B cell (primary cell): Measurements from ENCODE around the gene MGAT1. TPM values are rescaled to one million over a fixed set of nuclear protein-coding genes. Genes with fewer than 3 reads are reported as not detected.

Experiments used
- ATAC-seq: fragments of 200-7000 bp; cut with Tn5 transposase; one replicate; pipeline ENCODE4 v1.10.0; 2021; ENCODE audit warnings: low read depth, mild to moderate bottlenecking, moderate number of reproducible peaks, moderate library complexity
- CTCF ChIA-PET: fragments of 350-600 bp; sonication (Branson Sonifier 250); formaldehyde crosslinking; loops from one replicate; lab custom pipeline; 2021; ENCODE audit warnings: antibody characterized with exemption, inconsistent platforms; lab: Charles Lee
- POLR2A ChIA-PET: fragments of 350-600 bp; sonication (Branson Sonifier 250); formaldehyde crosslinking; loops from one replicate; lab custom pipeline; 2021; ENCODE audit warnings: antibody characterized with exemption; lab: Charles Lee
- DNase-seq: peaks from one replicate; pipeline ENCODE4 v3.0.0; 2013
- H2AFZ ChIP-seq: 2 replicates; pipeline ENCODE4 v1.6.1; 2012; ENCODE audit warnings: mild to moderate bottlenecking, low read depth, low read length; ENCODE audit not compliant: insufficient read depth, poor library complexity, severe bottlenecking
- H3K27ac ChIP-seq, 2 donors: 1 replicate in 1 of 2; 2 replicates in 1 of 2; pipeline ENCODE4 v1.5.1; 2012 to 2013; ENCODE audit warnings: low read length in 2 of 2, mild to moderate bottlenecking in 2 of 2, moderate library complexity in 1 of 2
- H3K27me3 ChIP-seq, 4 experiments: fragments of 200-600 bp in 1 of 4; sonication (generic) in 1 of 4; replicated peaks in 1 of 4; 1 replicate in 2 of 4; 2 replicates in 2 of 4; pipeline versions ENCODE4 v1.6.1 to v1.7.0; 2013 to 2016; ENCODE audit warnings: low read length in 3 of 4, mild to moderate bottlenecking in 2 of 4, mixed read lengths in 1 of 4, moderate library complexity in 1 of 4; ENCODE audit not compliant: insufficient read depth in 4 of 4, control insufficient read depth in 3 of 4; ENCODE audit errors: control extremely low read depth in 1 of 4
- H3K36me3 ChIP-seq, 2 experiments: replicated peaks in 1 of 2; 1 replicate in 1 of 2; 2 replicates in 1 of 2; pipeline versions ENCODE4 v1.6.1 to v1.7.1; 2013; ENCODE audit warnings: low read length in 1 of 2; ENCODE audit not compliant: insufficient read depth in 2 of 2, control insufficient read depth in 1 of 2; ENCODE audit errors: control extremely low read depth in 1 of 2, extremely low read depth in 1 of 2
- H3K4me1 ChIP-seq, 2 donors: fragments of 200-600 bp in 1 of 2; sonication (generic) in 1 of 2; 1 replicate in 1 of 2; 2 replicates in 1 of 2; pipeline versions ENCODE4 v1.5.1 to v1.6.1; 2013 to 2017; ENCODE audit warnings: low read length in 2 of 2; ENCODE audit not compliant: control insufficient read depth in 2 of 2, insufficient read depth in 2 of 2
- H3K4me2 ChIP-seq: replicated peaks from 2 replicates; pipeline ENCODE3; 2012; ENCODE audit warnings: mild to moderate bottlenecking, low read depth, low read length; ENCODE audit not compliant: poor library complexity, severe bottlenecking
- H3K4me3 ChIP-seq, 5 experiments: fragments of 200-600 bp in 1 of 5; sonication (generic) in 1 of 5; 1 replicate in 3 of 5; 2 replicates in 2 of 5; pipeline versions ENCODE4 v1.5.1 to v1.7.0; 2011 to 2016; ENCODE audit warnings: low read length in 4 of 5, mild to moderate bottlenecking in 4 of 5, low read depth in 2 of 5, control low read depth in 1 of 5, moderate library complexity in 1 of 5; ENCODE audit not compliant: insufficient read depth in 1 of 5; ENCODE audit errors: control extremely low read depth in 1 of 5, extremely low read depth in 1 of 5
- H3K79me2 ChIP-seq: fragments of 200-600 bp; sonication (generic); one replicate; pipeline ENCODE4 v1.6.0; 2016; ENCODE audit warnings: low read length; ENCODE audit not compliant: control insufficient read depth, insufficient read depth
- H3K9ac ChIP-seq: fragments of 200-600 bp; sonication (generic); 2 replicates; pipeline ENCODE4 v1.6.1; 2017; ENCODE audit warnings: mild to moderate bottlenecking, low read length, moderate library complexity
- H3K9me3 ChIP-seq, 3 donors: one replicate each; pipeline versions ENCODE4 v1.6.1 to v1.7.1; 2013; ENCODE audit warnings: low read length in 2 of 3; ENCODE audit not compliant: control insufficient read depth in 2 of 3, insufficient read depth in 1 of 3; ENCODE audit errors: control extremely low read depth in 1 of 3
- H4K20me1 ChIP-seq: 2 replicates; pipeline ENCODE4 v1.6.0; 2012; ENCODE audit warnings: mild to moderate bottlenecking, low read length; ENCODE audit not compliant: insufficient read depth, control insufficient read depth, poor library complexity, severe bottlenecking
- H3K27ac Mint-ChIP-seq: one replicate; pipeline ENCODE4 v1.8.0; 2021; ENCODE audit warnings: mixed read lengths
- H3K27me3 Mint-ChIP-seq: one replicate; pipeline ENCODE4 v1.8.0; 2021; ENCODE audit warnings: mixed read lengths
- H3K4me1 Mint-ChIP-seq: one replicate; pipeline ENCODE4 v1.8.0; 2021; ENCODE audit warnings: mixed read lengths
- H3K4me3 Mint-ChIP-seq: one replicate; pipeline ENCODE4 v1.8.0; 2021; ENCODE audit warnings: mixed read lengths
- H3K9me3 Mint-ChIP-seq: one replicate; pipeline ENCODE4 v1.8.0; 2022; ENCODE audit warnings: mixed read lengths; ENCODE audit not compliant: insufficient read depth
- EZH2 ChIP-seq: IDR thresholded peaks from 2 replicates; pipeline ENCODE4 v1.6.1; 2012; ENCODE audit warnings: borderline replicate concordance, low read depth, mild to moderate bottlenecking, moderate library complexity, low read length; ENCODE audit not compliant: insufficient read depth, poor library complexity, severe bottlenecking
- WGBS: methylation state at CpG from one replicate; pipeline ENCODE4 v1.1.5; 2013; ENCODE audit warnings: missing lambda C conversion rate; ENCODE audit not compliant: insufficient coverage; 5-methylcytosine and 5-hydroxymethylcytosine counted together
- intact Hi-C: fragments of 100-400 bp; cut with micrococcal nuclease; formaldehyde crosslinking; loops from one replicate; pipeline ENCODE4 v1.10.0; 2022
- polyA plus RNA-seq: library from polyadenylated mRNA; depleted of rRNA; stranded (reverse); fragments of >200 nt; gene quantifications from 2 replicates; pipeline ENCODE4 v1.2.3, GENCODE V29; 2012
- total RNA-seq, 2 donors: library from RNA; stranded (reverse); fragments of 120-200 nt in 1 of 2; gene quantifications; 1 replicate in 1 of 2; 2 replicates in 1 of 2; pipeline versions ENCODE4 v1.2.3 to v1.2.4, GENCODE V29; 2013 to 2022
- TF ChIP-seq, protein P1 (sequence below): fragments of 200-600 bp; IDR thresholded peaks from one replicate; pipeline ENCODE4 v1.8.0; 2022; ENCODE audit warnings: antibody characterized with exemption, mild to moderate bottlenecking

Gene MGAT1
- total and polyA plus RNA-seq, 2 donors (not counting 1 experiment from before 2014, with no cell fraction given): 81.2 to 140 TPM

DNA sequence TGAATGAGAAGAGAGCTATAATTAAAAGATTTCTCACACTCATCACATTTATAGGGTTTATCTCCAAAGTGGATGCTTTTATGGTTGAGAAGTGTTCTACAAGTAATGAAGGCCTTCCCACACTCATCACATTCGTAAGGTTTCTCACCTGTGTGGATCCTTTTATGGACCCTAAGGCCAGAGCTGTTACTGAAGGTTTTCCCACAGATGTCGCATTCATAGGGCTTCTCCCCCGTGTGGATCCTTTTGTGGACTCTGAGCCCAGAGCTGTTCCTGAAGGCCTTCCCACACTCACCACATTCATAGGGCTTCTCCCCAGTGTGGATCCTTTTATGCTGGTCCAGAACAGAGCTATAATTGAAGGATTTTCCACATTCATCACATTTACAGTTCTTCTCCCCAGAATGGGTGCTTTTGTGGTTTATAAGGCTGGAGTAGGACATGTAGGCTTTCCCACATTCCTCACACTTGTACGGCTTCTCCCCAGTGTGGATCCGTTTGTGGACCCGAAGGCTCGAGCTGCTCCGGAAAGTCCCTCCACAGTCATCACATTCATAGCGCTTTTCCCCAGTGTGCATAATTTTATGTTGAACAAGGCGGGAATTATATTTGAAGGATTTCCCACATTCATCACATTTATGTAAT is 48.0 kb upstream of the MGAT1 start:
- H3K4me2 ChIP-seq: no peak overlapping the region
- no peaks in the 10 kb centered on the region for H3K9me3 Mint-ChIP-seq
- POLR2A ChIA-PET: no interaction called here
- intact Hi-C loops: no loop called here
- no peak overlapping the region for H3K4me3 ChIP-seq
- peaks cover 17% of the 10 kb centered on the region for H4K20me1 ChIP-seq
- DNase-seq: no peak
- H3K4me3 Mint-ChIP-seq: no peak overlapping the region
- H3K27ac Mint-ChIP-seq: no peak overlapping the region
- H3K27ac ChIP-seq: no peak overlapping the region
- H3K79me2 ChIP-seq: peaks cover 40% of the 10 kb centered on the region
- no peak overlapping the region for H2AFZ ChIP-seq
- CTCF ChIA-PET: interaction anchor here (0.8 to 2.2 kb wide), 4 partner anchors 10 to 64 kb away, joined by 3 to 9 read pairs (median 3); partner anchors contain the start of gene ZFP62
- H3K9me3 ChIP-seq: peaks cover 8 to 11% (median 8%) of the 10 kb centered on the region in 3 donors
- H3K27me3 Mint-ChIP-seq: no peaks in the 10 kb centered on the region
- no peak for ATAC-seq
- TF ChIP-seq EZH2: no peak
- TF ChIP-seq, protein P1, sequence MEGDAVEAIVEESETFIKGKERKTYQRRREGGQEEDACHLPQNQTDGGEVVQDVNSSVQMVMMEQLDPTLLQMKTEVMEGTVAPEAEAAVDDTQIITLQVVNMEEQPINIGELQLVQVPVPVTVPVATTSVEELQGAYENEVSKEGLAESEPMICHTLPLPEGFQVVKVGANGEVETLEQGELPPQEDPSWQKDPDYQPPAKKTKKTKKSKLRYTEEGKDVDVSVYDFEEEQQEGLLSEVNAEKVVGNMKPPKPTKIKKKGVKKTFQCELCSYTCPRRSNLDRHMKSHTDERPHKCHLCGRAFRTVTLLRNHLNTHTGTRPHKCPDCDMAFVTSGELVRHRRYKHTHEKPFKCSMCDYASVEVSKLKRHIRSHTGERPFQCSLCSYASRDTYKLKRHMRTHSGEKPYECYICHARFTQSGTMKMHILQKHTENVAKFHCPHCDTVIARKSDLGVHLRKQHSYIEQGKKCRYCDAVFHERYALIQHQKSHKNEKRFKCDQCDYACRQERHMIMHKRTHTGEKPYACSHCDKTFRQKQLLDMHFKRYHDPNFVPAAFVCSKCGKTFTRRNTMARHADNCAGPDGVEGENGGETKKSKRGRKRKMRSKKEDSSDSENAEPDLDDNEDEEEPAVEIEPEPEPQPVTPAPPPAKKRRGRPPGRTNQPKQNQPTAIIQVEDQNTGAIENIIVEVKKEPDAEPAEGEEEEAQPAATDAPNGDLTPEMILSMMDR: no peak
- H3K9ac ChIP-seq: no peak overlapping the region
- H3K36me3 ChIP-seq: peaks cover 17 to 29% of the 10 kb centered on the region in 2 experiments
- H3K4me1 Mint-ChIP-seq: peaks cover 2% of the 10 kb centered on the region
- 100% methylated on average over 1 of the region's 10 CpGs for WGBS
- no peaks in the 10 kb centered on the region for H3K4me1 ChIP-seq
- H3K27me3 ChIP-seq: no peaks in the 10 kb centered on the region

DNA sequence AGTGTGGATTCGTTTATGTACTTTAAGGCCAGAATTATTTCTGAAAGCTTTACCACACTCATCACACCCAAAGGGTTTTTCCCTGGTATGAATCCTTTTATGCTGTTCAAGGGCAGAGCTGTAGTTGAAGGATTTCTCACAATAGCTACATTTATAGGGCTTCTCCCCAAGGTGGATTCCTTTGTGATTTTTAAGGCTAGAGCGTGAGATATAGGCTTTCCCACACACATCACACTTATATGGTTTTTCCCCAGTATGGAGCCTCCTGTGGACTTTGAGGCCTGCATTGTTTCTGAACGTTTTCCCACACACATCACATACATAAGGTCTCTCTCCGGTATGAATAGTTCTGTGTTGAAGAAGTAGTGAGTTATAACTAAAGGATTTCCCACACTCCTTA is 47.2 kb upstream of the MGAT1 start:
- Mint-ChIP-seq H3K4me1 (peaks cover 2% of the 10 kb centered on the region), H3K27ac (no peak overlapping the region), H3K4me3 (no peak overlapping the region), H3K9me3 (no peaks in the 10 kb centered on the region), H3K27me3 (no peaks in the 10 kb centered on the region)
- CTCF ChIA-PET: interaction anchor here (0.8 to 2.2 kb wide), 5 partner anchors 11 to 63 kb away, joined by 3 to 9 read pairs (median 3); partner anchors contain the start of gene ZFP62
- Histone ChIP-seq H3K4me1 (no peaks in the 10 kb centered on the region), H2AFZ (no peak overlapping the region), H3K36me3 (peaks cover 14 to 27% of the 10 kb centered on the region in 2 experiments), H3K4me2 (no peak overlapping the region), H3K27me3 (no peaks in the 10 kb centered on the region), H3K27ac (no peak overlapping the region), H3K9me3 (peaks cover 8 to 11% (median 8%) of the 10 kb centered on the region in 3 donors), H3K79me2 (peaks cover 33% of the 10 kb centered on the region), H3K4me3 (no peak overlapping the region), H3K9ac (no peak overlapping the region), H4K20me1 (peaks cover 10% of the 10 kb centered on the region)
- no peak for ATAC-seq
- WGBS: no CpG with 5 or more reads among the region's 4 CpGs
- DNase-seq: no peak
- TF ChIP-seq EZH2: no peak
- TF ChIP-seq, protein P1: no peak
- intact Hi-C loops: no loop called here
- POLR2A ChIA-PET: no interaction called here
